Measurements from ENCODE around the gene GABRG2. TPM values are rescaled to one million over a fixed set of nuclear protein-coding genes. Genes with fewer than 3 reads are reported as not detected.
"Not testable (repeated sequence)": the region's sequence is repeated elsewhere in the genome, so short reads cannot be mapped to it uniquely, and the experiment has no call there.

Gene GABRG2
- total RNA-seq: not detected

DNA sequence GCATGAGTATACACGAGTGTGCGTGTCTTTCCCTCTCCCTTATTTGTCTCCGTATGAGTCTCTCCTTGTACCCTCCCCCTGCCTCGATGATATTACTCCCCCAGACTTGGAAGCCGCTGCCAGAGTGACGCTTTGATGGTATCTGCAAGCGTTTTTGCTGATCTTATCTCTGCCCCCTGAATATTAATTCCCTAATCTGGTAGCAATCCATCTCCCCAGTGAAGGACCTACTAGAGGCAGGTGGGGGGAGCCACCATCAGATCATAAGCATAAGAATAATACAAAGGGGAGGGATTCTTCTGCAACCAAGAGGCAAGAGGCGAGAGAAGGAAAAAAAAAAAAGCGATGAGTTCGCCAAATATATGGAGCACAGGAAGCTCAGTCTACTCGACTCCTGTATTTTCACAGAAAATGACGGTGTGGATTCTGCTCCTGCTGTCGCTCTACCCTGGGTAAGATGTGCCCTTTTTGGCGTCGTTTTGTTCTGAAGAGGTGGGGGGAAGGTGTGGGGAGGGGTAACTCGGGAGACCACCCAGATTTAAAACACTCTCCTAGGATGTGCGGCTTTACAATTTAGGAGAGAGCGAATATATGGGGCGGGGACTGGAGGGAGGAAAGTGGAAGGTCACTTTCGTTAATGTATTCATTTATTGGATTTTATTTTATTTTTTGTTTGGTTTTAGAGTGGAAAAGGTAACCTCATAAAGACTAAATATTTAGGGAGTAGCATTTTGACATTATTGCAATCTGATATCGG is at the start of gene GABRG2:
TSS of gene GABRG2 (plus strand) at position 119 of the 757 bp plus-strand sequence. CDS start at position 346, 227 bp downstream.
- DNase-seq (ENCODE audit: low spot score in 2 of 2) (no peak), ATAC-seq (no peak)
- Mint-ChIP-seq H3K9me3 (peaks cover 0 to 13% of the 10 kb centered on the region in 2 donors), H3K36me3 (peaks cover 0 to 16% of the 10 kb centered on the region in 2 donors), H3K27ac (no peak within 1 kb of the TSS)

- H3K9me3 Mint-ChIP-seq: peaks cover 19 to 25% of the 10 kb centered on the region in 2 donors
- ATAC-seq (no peak), DNase-seq (ENCODE audit: low spot score in 2 of 2) (no peak)
- no peak overlapping the region for H3K27ac Mint-ChIP-seq
- H3K36me3 Mint-ChIP-seq: no peaks in the 10 kb centered on the region
These were observed 42.3 kb upstream of the GABRG2 start for GRCh38 chr5:162025312-162025711.

DNA sequence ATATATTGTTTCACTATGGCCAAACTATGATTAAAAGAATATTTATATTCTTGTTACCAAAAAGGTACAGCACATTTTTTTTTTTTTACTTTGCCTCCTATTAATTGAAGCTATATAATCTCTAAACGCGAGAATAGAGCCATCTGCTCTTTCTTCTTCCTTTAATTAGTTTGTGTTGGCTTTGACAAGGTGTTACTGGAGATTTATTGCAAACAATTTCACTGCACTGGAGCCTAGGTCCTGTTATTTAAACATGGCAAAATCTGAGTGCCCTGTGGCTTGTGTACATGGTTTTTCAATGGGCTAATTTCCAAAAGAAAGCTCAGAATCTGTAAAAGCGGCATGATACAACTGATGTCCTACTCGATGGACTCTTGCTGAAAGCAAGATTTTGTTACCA is 40.8 kb upstream of the GABRG2 start:
- Mint-ChIP-seq H3K9me3 (peaks cover 19 to 22% of the 10 kb centered on the region in 2 donors), H3K36me3 (no peaks in the 10 kb centered on the region), H3K27ac (no peak overlapping the region)
- ATAC-seq (no peak), DNase-seq (ENCODE audit: low spot score in 2 of 2) (no peak)

GRCh38 chr5:162037431-162037830 is 30.1 kb upstream of the GABRG2 start:
- H3K9me3 Mint-ChIP-seq: peaks cover 3 to 8% of the 10 kb centered on the region in 2 donors
- DNase-seq (ENCODE audit: low spot score in 2 of 2) (no peak), ATAC-seq (no peak)
- no peak overlapping the region for H3K27ac Mint-ChIP-seq
- peaks cover 0 to 8% of the 10 kb centered on the region in 2 donors for H3K36me3 Mint-ChIP-seq

GRCh38 chr5:162047279-162047678 is 20.3 kb upstream of the GABRG2 start:
- DNase-seq (ENCODE audit: low spot score in 2 of 2): no peak
- Mint-ChIP-seq H3K9me3 (peaks cover 0 to 5% of the 10 kb centered on the region in 2 donors), H3K27ac (no peak overlapping the region), H3K36me3 (no peaks in the 10 kb centered on the region)
- ATAC-seq: no peak

GRCh38 chr5:162052676-162053075 is 14.9 kb upstream of the GABRG2 start:
- peaks cover 0 to 9% of the 10 kb centered on the region in 2 donors for H3K36me3 Mint-ChIP-seq
- peaks cover 16 to 18% of the 10 kb centered on the region in 2 donors for H3K9me3 Mint-ChIP-seq
- ATAC-seq (no peak), DNase-seq (ENCODE audit: low spot score in 2 of 2) (no peak)
- H3K27ac Mint-ChIP-seq: no peak overlapping the region

- H3K9me3 Mint-ChIP-seq: peaks cover 16 to 18% of the 10 kb centered on the region in 2 donors
- not testable (repeated sequence) for H3K27ac Mint-ChIP-seq; DNase-seq (ENCODE audit: low spot score in 2 of 2); ATAC-seq; H3K36me3 Mint-ChIP-seq
These were observed 12.5 kb upstream of the GABRG2 start for GRCh38 chr5:162055095-162055494.

GRCh38 chr5:162067162-162067561 is 411 bp upstream of the GABRG2 start:
- ATAC-seq: no peak
- Mint-ChIP-seq H3K27ac (no peak overlapping the region), H3K9me3 (peaks cover 0 to 13% of the 10 kb centered on the region in 2 donors), H3K36me3 (peaks cover 0 to 16% of the 10 kb centered on the region in 2 donors)
- no peak for DNase-seq (ENCODE audit: low spot score in 2 of 2)

DNA sequence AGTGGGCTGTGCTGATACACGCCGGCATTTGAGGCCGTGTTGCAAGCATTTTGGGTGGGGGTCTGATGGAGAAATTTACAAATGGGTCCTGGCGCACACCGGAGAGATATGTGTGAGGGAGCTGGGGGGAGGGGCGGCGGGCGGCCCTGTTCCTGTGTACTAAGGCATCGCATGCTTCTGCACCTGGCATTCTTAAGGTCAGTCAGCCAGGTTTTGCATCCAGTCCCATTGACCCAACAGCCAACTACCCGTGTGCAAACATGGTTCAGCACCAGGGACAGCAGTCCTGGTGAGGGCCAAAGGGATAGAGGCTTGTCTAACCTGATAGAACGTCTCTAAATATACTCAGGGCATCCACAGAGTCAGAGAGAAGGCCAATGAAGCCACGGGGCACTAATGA is 839 bp downstream of the GABRG2 start:
- ATAC-seq (no peak), DNase-seq (ENCODE audit: low spot score in 2 of 2) (no peak)
- Mint-ChIP-seq H3K27ac (no peak overlapping the region), H3K9me3 (peaks cover 0 to 13% of the 10 kb centered on the region in 2 donors), H3K36me3 (peaks cover 0 to 16% of the 10 kb centered on the region in 2 donors)

DNA sequence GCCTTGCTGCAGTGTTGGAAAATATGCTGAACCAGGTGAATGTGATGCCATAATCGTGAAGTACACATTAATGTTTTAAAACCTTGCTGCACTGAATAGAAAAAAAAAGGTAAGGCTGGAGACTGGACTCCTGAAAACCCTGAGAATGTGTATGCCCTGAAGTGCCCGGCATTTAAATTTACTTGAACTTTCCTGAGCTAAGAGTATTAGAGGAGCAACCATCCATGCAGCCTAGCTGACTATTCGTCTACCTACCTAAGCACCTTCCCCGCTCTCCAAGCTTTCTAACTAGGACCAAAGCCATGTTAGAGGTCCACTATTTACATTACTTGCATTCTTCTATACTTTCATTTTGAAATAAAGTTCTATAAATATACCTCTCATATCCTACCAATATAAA is 1.4 kb downstream of the GABRG2 start:
- Mint-ChIP-seq H3K9me3 (peaks cover 0 to 13% of the 10 kb centered on the region in 2 donors), H3K27ac (no peak overlapping the region), H3K36me3 (peaks cover 0 to 16% of the 10 kb centered on the region in 2 donors)
- no peak for DNase-seq (ENCODE audit: low spot score in 2 of 2)
- no peak for ATAC-seq

DNA sequence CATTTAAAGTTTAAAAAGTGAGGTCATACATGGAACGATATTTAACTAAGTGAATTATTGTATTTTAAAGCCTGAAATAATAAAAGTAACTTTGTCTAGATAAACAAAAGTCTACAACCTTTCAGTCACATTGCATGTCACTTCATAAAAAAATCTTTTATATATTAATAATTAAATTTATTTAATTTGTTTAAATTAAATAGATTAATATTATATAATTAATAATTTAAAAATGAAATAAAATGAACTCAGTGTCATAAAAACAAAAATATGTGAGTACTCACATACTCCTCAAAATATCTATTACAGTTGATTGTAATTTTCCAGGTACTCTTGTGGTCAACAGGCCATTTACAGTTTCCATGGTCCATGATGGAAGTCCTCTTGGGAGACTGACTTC is 11.2 kb downstream of the GABRG2 start:
- Mint-ChIP-seq H3K27ac (no peak overlapping the region), H3K9me3 (peaks cover 4 to 8% of the 10 kb centered on the region in 2 donors), H3K36me3 (no peaks in the 10 kb centered on the region)
- ATAC-seq (no peak), DNase-seq (ENCODE audit: low spot score in 2 of 2) (no peak)

- Mint-ChIP-seq H3K36me3 (no peaks in the 10 kb centered on the region), H3K9me3 (peaks cover 8 to 16% of the 10 kb centered on the region in 2 donors), H3K27ac (no peak overlapping the region)
- DNase-seq (ENCODE audit: low spot score in 2 of 2) (no peak), ATAC-seq (no peak)
These were observed 23.8 kb downstream of the GABRG2 start for GRCh38 chr5:162091336-162091735.

DNA sequence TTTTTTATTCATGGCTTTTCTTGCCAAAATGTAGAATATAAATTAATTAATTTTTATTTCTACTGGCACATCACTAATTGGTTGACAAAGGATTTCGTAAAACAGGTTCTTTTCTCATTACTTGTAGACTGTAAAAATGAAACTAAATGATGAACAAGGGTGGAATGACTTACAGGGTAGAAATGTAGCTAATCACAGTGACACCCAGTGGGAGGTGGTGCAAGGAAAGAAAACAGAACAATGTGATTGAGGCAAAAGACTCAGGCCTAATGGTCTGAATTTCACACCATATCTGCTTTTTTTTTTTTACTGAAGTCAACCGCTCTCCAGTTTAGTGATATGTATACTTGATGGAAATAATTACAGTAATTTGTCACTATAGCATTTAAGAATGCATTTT is 28.9 kb downstream of the GABRG2 start:
- H3K9me3 Mint-ChIP-seq: peaks cover 5 to 6% of the 10 kb centered on the region in 2 donors
- H3K27ac Mint-ChIP-seq: no peak overlapping the region
- no peaks in the 10 kb centered on the region for H3K36me3 Mint-ChIP-seq
- ATAC-seq (no peak), DNase-seq (ENCODE audit: low spot score in 2 of 2) (no peak)

- ATAC-seq (no peak), DNase-seq (ENCODE audit: low spot score in 2 of 2) (no peak)
- peaks cover 5 to 12% of the 10 kb centered on the region in 2 donors for H3K9me3 Mint-ChIP-seq
- H3K36me3 Mint-ChIP-seq: peaks cover 0 to 8% of the 10 kb centered on the region in 2 donors
- H3K27ac Mint-ChIP-seq: no peak overlapping the region
These were observed 40.0 kb downstream of the GABRG2 start for GRCh38 chr5:162107591-162107990.

DNA sequence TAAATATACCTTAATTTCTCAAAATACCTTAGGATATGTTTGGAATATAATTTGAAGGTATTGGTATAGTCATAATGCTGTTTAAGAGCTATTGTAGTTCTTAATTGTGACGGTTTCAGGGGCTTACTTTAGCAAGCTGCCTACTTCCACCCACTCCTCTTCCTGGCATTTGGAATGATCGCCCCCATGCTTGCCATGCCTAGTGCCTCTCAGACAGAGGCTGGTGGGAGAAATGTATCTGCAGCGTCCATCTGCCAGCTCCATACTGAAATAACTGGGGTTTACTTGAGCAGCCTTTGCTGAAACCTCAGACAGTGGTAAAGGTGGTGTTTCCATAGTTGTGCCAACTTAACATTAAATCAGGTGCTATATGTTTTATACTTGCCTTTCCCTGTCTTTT is 52.2 kb downstream of the GABRG2 start:
- Mint-ChIP-seq H3K27ac (no peak overlapping the region), H3K9me3 (peaks cover 9 to 16% of the 10 kb centered on the region in 2 donors), H3K36me3 (no peaks in the 10 kb centered on the region)
- DNase-seq (ENCODE audit: low spot score in 2 of 2) (no peak), ATAC-seq (no peak)

DNA sequence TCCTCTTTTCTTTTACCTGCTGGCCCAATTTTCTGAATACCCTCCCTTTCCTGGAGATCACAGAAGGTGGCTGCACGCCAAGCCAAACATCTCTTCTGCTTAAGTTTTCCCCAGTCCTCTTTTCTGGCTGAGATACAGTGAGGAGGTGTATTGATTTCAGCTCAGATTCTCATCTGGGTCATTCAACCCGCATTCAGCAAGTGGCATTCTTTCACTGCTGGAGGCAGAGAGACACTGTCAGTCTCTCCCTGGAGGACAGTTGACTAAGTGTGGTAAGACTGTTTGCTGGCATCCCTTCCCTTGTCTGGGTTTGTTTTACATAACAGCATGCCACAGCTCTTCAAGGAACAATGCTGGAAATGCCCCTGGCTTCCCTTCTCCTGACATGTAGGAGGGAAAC is 60.5 kb downstream of the GABRG2 start:
- ATAC-seq (no peak), DNase-seq (ENCODE audit: low spot score in 2 of 2) (no peak)
- H3K27ac Mint-ChIP-seq: no peak overlapping the region
- H3K9me3 Mint-ChIP-seq: peaks cover 8 to 16% of the 10 kb centered on the region in 2 donors
- H3K36me3 Mint-ChIP-seq: no peaks in the 10 kb centered on the region

DNA sequence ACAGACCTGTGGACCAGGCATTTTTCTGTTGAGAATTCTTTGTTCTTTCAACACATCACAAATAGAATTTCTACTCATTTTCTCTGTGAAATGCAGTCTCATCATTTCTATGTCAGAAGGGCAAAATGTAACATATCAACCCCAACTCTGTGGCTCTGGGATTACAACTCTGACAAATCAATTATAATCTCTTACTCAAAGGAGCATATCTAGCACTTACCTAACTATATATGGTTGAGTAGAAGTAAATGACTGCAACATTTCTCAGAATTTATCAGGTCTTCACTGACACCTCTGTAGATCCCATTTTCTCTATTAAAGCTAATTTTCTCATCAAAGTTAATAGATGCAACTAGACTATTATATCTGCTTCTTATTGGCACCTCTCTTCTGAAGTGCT is 64.8 kb downstream of the GABRG2 start:
- Mint-ChIP-seq H3K9me3 (peaks cover 8 to 11% of the 10 kb centered on the region in 2 donors), H3K27ac (no peak overlapping the region), H3K36me3 (no peaks in the 10 kb centered on the region)
- no peak for ATAC-seq
- DNase-seq (ENCODE audit: low spot score in 2 of 2): no peak

- Mint-ChIP-seq H3K36me3 (no peaks in the 10 kb centered on the region), H3K27ac (no peak overlapping the region), H3K9me3 (peaks cover 2 to 5% of the 10 kb centered on the region in 2 donors)
- ATAC-seq (no peak), DNase-seq (ENCODE audit: low spot score in 2 of 2) (no peak)
These were observed 71.6 kb downstream of the GABRG2 start for GRCh38 chr5:162139190-162139589.
